GM04504 (cell line): Measurements from ENCODE around the gene TRIM32.

Source experiments
- DNase-seq: peaks from one replicate; pipeline ENCODE4 v3.0.0-alpha.2; 2012; ENCODE audit warnings: low read depth

Gene TRIM32

GRCh38 chr9:116705531-116705930 lies 18.4 kb downstream of the TRIM32 start:
- DNase-seq: no peak

GRCh38 chr9:116706310-116707290 lies 19.5 kb downstream of the TRIM32 start:
- DNase-seq: no peak

- no peak for DNase-seq
Measured at GRCh38 chr9:116712781-116713180, 25.7 kb downstream of the TRIM32 start.

GRCh38 chr9:116713271-116713670 lies 26.2 kb downstream of the TRIM32 start:
- DNase-seq: no peak

- no peak for DNase-seq
Measured at GRCh38 chr9:116715751-116716150, 28.6 kb downstream of the TRIM32 start.

GRCh38 chr9:116716438-116716837 lies 29.3 kb downstream of the TRIM32 start:
- DNase-seq: no peak

- no peak for DNase-seq
Measured at GRCh38 chr9:116717150-116717549, 30.0 kb downstream of the TRIM32 start.

- no peak for DNase-seq
Measured at GRCh38 chr9:116718111-116718510, 31.0 kb downstream of the TRIM32 start.

- DNase-seq: no peak
Measured at GRCh38 chr9:116720111-116720510, 33.0 kb downstream of the TRIM32 start.

- DNase-seq: no peak
Measured at GRCh38 chr9:116721411-116721810, 34.3 kb downstream of the TRIM32 start.

- DNase-seq: no peak
Measured at GRCh38 chr9:116721944-116722343, 34.8 kb downstream of the TRIM32 start.

GRCh38 chr9:116724123-116724522 lies 37.0 kb downstream of the TRIM32 start:
- DNase-seq: no peak

GRCh38 chr9:116726602-116727001 lies 39.5 kb downstream of the TRIM32 start:
- no peak for DNase-seq

- DNase-seq: no peak
Measured at GRCh38 chr9:116733010-116733641, 46.0 kb downstream of the TRIM32 start.

GRCh38 chr9:116736399-116737151 lies 49.5 kb downstream of the TRIM32 start:
- DNase-seq: no peak

- DNase-seq: peak; percentile 43
Measured at GRCh38 chr9:116737152-116737546, 50.0 kb downstream of the TRIM32 start.

GRCh38 chr9:116741086-116741740 lies 54.1 kb downstream of the TRIM32 start:
- DNase-seq: no peak

GRCh38 chr9:116741742-116742141 lies 54.6 kb downstream of the TRIM32 start:
- no peak for DNase-seq

GRCh38 chr9:116749176-116749575 lies 62.1 kb downstream of the TRIM32 start:
- DNase-seq: no peak

- no peak for DNase-seq
Measured at GRCh38 chr9:116749772-116750171, 62.7 kb downstream of the TRIM32 start.

GRCh38 chr9:116750510-116750909 lies 63.4 kb downstream of the TRIM32 start:
- DNase-seq: no peak
